ENCODE results near the gene NEURL1B.
"Not testable (repeated sequence)": the region's sequence is repeated elsewhere in the genome, so short reads cannot be mapped to it uniquely, and the experiment has no call there.

NEURL1B gene

DNA sequence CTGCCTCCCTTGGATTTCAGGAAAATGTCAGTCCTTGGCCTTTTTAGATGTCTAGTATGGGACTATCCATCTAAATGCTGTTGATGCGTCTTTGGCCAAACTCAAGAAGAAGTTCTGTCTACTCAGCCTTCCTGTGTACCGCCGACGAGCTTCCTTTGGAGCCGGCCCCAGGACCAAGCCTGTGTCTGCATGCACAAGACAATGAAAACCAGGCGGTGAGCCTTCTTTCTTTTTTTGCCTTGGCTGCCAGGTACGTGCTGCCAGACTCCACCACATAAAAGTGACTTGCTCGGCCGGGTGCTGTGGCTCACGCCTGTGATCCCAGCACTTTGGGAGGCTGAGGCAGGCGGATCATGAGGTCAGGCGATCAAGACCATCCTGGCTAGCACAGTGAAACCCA lies 6.0 kb upstream of the NEURL1B start:
- no peak for DNase-seq

DNA sequence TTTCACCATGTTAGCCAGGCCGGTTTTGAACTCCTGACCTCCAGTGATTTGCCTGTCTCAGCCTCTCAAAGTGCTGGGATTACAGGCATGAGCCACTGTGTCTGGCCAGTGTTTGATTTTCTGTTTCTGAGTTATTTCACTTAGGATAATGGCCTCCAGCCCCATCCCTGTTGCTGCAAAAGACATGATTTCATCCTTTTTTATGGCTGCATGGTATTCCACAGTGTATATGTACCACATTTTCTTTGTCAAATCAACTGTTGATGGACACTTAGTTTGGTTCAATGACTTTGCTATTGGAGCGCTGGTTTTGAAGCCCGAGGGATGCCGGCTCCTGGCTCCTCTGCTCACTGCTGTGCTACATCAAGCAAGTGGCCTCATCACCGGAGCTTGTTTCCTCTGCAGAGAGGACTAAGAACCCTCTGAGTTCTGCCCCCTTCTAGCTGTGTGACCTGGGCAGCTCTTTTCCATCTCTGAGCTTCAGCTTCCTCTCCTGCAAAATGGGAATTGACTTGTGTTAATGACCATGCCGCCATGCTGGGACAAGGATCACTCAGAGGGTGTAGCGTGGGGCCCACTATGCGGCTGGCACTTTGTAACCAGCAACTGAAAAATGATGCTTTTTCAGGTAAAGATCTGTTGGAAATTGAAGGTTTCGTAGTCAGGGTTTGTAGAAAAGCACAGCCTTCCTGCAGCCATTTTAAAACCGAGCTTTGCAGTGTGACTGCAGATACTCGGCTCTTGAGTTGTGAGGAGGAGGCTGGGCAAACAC lies 4.6 kb upstream of the NEURL1B start:
- no peak for DNase-seq

DNA sequence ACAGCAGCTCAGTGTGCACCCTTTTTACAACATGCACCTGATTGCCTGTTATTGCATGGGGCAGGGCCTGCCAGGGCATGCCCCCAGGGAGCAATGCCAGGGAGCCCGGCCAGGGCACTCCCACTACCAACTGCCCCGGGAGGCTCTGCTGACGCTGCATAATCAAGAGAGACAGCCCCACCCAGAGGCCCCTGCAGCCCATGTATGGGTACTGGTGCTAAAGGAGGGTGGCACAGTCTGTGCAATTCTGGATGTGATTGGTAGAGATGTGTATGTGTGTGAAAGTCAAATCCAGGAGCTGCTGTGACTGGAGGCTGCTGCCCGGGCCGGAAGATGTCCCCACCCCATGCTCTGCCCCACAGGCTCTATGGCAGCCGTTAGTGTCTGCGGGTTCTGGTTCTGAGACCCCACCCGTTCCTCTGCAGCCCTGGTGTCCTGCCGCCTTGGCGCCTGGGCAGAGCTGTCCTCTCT lies 3.9 kb upstream of the NEURL1B start:
- no peak for DNase-seq

DNA sequence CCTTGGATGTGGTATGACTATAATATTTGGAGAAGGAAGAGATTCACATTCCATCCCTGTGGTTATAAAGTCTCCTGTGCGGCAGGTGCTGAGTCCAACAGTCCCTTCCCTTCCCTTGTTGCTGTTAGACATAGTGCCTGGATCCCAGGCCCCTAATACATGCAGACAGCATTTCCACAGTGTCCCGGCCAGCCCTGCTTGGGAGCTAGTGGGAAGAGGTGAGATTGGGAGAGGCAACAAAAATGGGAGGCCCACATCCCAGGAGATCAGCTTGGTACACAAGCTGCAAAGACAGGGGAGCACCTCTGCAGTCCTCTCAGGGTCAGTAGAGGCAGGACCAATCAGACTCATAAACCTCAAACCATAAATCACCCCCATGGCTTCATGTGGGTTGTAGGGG lies 3.3 kb upstream of the NEURL1B start:
- DNase-seq: no peak

DNA sequence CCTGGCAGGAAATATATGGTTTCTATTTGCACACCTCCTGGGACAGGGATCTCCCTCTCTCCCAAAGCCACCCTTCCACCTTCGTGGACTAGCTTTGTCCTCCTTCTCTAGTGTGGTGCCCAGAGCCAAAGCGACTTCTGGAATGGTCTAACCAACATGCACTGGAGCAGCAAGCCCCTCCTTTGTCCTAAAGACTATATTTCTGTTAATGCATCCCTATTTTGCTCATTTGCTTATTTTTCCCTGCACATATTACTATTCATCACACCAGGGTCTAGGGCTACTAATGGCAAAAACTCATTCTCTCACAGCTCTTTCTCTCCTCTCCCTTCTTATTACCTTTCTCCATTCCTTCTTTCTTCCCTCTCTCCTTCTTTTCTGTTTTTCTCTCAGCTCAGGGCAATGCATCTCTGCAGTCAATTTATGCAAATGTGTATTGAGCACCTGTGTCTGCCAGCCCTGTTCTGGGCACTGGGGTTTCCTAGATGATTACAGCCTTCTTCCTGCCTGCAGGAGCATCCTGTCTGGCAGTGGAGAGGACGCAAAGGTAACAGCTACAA lies 2.8 kb upstream of the NEURL1B start:
- DNase-seq: no peak

DNA sequence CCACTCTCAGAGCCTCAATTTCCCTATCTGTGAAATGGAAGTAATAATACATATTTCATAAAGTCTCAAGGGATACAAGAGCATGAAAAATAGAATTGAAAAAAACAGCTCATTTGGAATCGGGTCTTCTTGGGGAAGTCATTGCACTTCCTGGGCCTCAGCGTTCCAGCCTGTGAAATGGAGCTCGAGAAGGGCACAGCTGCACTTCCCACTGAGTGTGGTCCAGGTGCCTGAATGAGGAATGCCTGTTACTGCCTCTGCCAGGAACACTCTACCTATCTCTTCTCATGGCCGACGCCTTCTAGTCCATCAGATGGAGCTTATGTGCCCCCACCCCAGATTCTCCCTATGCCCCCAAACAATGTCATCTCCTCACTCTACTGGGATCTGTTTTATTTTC lies 924 bp upstream of the NEURL1B start:
- no peak for DNase-seq

DNA sequence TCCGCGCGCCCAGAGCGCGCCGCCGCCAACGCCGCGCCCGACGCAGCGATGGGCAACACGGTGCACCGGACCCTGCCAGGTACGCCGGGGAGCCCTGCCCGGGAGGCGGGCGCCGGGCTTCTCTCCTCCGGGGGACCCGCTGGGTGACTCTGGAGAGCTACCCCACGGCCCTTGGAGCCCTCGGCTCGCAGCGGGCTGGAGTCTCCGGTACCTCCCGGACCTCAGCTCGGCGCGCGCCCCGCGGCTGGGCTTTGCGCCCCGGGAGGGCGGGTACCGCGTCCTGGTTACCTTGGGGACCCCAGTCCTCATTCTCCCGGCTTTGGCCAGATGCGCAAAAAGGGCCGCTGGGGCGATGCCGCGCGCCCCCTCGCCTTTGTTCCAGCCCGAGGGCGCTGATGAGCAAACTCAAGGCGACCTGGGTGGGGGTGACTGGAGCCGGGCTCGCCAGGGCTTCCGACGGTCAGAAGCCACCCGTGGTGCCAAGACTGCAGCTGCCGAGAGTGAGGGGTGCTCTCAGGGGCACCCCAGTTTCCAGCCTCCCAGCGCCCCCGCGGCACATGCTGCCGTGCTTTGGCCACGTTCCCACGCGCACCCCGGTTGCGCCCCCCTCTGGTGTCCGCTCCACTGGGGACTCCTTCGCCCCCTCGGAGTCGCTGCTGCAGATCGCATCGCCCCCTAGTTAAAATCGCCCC lies 442 bp downstream of the NEURL1B start:
- DNase-seq: no peak

DNA sequence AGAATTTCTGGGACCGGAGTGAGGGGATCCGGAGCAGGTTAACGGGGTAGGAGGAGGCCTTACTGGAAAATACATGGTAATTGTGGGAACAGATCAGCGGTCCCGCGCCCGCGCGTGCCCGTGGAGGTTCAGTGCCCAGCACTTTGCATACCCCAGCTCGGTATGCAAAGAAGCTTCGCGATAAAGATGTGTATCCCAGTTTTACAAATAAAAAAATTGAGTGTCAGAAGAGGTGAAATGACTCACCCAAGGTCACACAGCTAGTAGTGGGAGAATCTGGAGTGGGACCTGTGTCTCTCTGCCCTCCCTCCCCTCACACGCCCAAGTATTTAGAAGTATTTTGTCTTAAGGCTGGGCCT lies 967 bp downstream of the NEURL1B start:
- peak; percentile 59 for DNase-seq

DNA sequence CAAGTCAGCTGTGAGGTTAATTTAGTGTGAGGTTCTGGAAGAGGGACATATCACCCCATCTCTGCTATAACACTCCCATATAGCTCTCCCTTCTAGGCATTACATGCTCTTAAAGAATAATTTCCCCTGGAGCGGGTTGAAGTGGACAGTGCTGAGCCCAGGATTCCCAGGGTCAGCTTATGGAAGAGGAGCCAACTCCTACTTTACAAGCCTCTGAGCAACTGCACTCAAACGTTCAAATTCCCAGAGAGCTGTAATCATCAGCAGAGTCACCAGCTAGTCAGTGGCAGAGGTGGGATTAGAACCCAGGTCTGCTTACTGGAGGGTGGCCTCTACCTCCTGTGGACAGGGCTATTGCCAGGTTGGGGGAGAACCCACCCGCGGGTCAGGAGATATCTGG lies 1.4 kb downstream of the NEURL1B start:
- peak; percentile 55 for DNase-seq

DNA sequence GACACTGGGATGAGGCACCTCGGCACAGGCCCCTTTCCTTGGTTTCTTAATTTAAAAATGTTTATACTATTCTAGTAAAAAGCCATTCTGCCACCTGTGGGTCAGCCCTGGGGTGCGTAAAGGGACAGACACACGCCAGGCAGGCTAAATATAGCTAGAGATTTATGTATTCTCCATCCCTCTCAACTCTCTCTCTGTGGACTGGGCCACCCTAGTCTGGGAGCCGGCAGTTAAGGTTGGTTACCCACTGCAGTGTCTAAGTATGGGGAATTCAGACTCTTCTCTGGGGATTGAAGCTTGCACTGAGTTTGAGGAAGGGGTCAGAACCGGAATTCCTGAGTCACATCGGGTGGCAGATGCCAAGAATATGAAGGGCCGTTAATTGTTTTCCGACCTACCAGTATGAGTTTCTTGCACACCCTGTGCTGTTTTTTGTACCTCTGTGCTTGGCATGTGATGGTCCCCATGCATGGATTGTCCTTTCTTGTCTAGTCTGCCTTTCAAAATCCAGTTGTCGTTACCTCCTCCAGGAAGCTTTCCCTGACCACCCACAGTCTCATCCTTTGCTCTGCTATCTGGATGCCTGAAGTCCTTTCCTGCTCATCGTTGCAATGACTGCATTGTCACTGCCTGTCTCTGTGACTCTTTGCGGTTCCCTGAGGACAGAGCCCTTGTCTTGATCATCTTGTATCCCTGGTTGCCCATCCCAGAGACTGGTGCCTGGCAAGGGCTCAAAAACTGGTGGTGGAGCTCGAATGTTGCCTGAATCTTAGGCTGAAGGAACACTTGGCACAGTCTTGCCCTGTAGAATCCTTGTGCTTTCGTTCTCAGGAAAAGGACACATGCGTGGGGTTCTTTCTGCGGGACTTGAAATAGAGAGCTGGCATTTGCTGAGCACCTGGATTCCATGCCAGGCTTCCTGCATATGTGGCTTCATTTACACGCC lies 2.1 kb downstream of the NEURL1B start:
- peak; percentile 33 for DNase-seq

DNA sequence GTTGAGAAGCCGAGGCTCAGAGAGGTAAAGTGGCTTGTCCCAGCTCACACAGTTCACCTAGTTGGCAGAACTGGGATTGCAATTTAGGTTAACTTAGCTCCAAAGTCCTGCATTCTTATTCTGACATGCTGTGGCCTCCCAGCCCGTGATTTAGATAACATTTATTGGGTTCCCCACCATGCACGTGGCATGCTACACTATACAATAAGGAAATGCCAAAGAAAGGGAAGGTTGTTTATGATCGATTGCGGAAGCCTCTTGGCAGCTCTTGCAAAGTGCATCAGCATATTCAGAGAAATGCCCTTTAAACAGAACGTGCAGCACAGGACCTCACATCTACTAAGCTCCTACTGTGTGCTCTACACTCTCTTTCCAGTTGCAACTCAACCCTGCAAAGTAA lies 3.2 kb downstream of the NEURL1B start:
- no peak for DNase-seq

DNA sequence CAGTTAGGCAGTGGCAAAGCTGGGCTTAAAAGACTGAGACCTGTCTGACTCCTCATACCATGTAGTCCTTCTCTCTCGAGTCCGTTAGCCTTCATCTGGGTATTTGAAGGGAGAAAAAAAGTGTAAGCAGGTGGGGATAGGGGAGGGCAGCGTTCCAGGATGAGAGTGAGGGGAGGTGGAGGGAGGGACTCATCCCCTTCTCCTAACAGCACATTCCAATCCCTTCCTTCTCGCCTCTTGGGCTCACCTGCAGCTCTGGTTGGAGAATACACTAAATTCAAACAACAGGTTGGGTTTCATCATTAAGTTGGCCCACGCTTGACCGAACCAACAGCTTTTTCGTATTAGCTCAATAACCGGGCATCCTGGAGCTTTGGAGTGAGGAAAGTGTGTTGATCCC lies 3.6 kb downstream of the NEURL1B start:
- DNase-seq: no peak

DNA sequence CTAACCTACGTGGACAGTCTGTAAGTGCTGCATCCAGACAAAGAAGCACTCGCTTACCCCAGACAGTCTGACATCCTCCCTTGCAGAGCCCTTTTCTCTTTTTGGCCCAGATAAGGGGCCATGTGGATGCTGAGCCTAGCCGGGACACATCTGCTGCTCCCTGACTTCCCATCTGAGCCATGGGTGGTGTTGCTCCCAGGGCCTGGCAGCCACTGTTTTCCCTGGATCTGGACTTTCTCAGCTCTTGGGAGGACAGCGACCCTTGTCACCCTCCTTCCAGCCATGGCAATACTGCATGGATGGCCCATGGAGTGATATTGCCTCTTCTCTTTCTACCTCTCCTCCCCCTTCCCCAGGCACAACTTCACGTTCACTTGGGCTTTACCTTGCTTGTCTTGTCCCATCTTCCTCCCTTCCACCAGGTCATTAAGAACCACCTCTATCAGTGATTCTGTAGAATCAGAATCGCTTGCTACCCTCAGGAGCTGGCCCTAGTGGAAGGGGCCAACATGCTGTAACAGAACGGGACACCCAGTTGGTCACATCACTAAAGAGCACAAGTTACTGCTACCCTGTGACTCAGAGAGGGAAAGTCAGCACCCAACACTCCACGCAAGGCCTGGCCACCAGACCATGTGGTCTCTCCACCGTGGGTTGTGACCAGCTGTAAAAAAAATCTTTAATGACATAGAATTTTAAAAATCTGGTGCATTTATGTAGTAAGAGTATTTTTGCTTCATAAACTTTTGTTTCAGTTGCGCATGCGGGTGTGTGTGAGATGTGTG lies 4.4 kb downstream of the NEURL1B start:
- DNase-seq: no peak

DNA sequence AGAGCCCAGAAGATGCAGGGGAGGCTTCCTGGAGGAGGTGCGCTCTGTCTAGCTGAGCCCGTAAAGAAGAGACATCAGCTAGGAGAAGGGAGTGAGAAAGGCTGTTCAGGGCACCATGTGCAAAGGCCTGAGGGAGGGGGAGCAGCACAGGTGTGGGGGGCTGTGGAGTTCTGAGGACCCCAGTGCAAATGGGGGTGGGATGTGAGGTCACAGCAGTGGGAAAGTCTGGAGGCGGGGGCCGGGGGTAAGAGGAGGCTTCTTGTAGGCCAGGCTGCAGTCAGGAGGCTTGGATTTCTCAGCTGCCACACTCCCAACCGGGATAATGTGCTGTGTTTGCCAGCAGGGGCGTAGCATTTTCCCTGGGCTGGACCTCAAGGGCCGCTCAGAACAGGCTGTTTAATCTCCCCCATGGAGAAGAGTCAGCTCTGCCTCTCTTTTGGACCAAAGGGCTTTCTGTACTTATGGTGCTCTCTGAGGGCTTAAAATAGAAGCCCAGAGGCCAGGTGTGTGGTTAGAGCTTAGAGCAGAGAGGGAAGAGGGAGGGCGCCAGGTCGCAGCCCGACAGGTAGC lies 5.7 kb downstream of the NEURL1B start:
- peak; percentile 98 for DNase-seq

DNA sequence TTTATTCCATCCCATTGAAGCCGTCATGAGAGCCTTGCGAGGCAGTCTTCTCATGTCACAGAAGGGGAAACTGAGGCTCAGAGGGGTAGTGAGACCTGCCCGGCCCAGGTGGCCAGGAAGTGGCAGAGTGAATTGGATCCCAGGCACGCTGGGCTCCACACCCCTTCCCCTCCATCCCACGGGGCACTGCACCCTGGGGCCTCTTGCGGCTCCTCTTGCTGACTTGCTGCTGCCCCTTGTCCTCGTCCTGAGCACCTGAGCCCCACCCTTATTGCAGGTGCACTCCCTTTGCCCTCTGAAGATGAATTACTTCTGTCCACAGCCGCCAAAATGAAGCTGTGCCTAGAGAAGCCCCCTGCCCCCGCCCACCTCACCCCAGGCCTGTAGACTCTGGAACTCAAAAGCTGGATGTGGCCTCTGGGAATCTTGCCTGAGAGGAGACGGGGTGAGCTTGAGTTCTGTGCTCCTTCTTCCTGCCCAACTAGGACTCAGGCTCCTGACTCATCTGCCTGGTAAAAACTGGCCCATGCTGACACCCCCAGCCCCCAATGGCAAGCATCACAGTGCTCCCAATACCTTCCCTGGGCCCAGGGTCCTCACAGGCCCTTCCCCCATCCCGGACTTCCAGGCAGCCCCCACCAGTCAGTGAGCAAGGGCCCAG lies 6.4 kb downstream of the NEURL1B start:
- DNase-seq: peak; percentile 76

DNA sequence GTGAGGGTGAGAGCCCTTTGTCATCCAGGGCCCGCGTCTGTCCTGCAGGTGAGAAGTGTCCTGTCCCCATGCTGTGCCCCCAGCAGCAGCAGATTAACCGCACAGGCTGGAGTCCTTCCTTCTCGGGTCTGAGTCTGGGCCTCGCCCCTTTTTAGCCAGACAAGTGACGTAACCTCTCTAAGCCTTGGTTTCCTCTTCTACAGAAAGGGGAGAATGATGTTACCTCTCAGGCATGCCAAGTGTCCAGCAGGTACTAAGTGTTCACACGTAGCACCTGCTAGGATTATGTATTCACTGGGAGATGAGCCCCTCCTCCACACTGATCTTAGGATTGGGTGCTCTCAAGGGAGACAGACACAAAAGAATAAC lies 6.9 kb downstream of the NEURL1B start:
- DNase-seq: peak; percentile 99

DNA sequence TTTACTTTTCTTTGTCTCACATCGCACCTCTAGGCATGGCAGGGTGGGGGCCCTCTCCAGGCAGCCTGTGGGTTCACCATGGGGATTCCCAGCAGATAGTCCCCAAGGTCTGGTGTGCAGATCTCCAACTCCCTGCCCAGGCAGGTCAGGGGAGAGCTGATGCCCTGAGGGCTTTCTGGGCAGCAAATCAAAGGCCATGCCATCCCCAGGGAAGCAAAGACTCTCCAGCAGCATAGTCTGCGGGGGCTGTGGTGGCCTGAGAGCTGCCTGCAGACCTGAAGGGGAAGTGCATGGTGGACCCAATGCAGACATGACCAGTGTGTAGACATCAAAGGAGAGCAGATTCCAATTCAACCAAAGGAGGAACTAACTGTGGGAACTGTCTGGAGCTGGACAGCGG lies 7.7 kb downstream of the NEURL1B start:
- DNase-seq: no peak

DNA sequence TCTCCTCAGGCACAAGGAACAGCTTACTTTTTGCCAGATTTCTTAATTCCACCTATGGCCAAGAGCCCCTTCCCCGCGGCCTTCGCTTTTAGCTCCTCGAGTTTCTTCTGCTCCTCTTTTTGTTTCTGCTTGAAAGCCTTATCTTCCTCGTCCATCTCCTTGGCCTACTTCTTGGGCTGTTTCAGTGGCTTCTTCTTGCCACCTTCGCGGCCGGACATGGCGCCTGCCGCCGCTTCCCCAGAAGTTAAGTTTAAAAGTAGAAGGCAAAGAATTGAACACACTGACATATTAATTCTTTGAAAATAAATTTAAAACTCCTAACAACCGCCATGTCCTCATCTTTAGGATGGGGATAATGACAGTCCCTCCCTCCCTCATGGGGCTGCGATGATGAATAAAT lies 15.4 kb downstream of the NEURL1B start:
- DNase-seq: not testable (repeated sequence)

DNA sequence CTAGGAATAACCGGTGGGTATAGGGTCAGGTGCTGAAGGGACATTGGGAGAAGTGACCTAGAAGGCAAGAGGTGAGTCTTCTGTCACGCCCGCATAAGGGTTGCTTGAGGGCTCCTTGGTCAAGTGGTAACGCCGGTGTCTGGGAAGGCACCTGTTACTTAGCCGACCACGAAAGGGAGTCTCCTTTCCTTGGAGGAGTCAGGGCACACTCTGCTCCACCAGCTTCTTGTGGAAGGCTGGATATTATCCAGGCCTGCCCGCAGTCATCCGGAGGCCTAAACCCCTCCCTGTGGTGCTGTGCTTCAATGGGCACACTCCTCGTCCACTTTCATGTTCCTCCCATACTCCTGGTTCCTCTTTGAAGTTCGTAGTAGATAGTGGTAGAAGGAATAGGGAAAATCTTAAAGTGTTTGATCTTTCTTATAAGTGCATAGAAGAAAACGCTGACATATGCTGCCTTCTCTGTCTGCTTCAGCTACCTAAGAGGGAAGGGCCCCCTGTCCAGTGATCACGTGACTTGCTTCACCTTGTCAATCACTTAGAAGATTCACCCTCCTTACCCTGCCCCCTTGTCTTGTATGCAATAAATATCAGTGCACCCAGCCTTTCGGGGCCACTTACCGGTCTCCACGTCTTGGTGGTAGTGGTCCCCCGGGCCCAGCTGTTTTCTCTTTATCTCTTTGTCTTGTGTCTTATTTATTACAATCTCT lies 16.6 kb downstream of the NEURL1B start:
- not testable (repeated sequence) for DNase-seq

DNA sequence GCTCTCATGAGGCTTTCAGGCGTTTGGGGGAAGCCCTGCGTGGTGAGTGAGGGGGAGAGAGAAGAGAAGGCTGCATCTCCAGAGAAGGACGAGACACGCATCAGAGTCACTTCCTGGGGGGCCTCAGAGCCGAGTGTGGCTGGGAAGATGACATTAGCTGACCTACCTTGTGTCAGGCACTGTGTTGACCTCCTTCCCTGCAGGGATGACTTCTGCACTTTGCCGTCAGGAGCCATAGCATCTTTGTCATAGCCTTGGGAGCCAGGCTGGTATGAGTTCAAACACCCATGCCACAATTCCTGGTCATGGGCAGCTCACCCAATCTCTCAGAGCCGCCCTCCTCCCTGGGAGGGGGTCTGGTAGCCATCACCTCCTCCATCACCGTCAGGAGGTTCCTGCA lies 17.3 kb downstream of the NEURL1B start:
- DNase-seq: no peak
